Left ventricle myocardium superior (tissue), 1 donor: Measurements from ENCODE around the gene MCU. TPM values are rescaled to one million over a fixed set of nuclear protein-coding genes. Genes with fewer than 3 reads are reported as not detected.

Experiments used
- microRNA-seq: library from miRNA; unstranded; fragments of <30 nt; microRNA quantifications from one replicate; pipeline ENCODE4 v1.2.0, GENCODE V29; 2020; ENCODE audit warnings: borderline number of aligned reads
- total RNA-seq: library from RNA; stranded (reverse); fragmentation: NEBNext Ultra II Directional; extraction: Animal tissue kit (Norgen Biotek cat#: 25700); gene quantifications from one replicate; pipeline ENCODE4 v1.2.1, GENCODE V29; 2021
- donor health status: DM: no; HTN: yes; CAD: no; lungs with severe emphysema.

Gene MCU
- total RNA-seq, 1 donor from 2014 or later: 15.6 TPM

Small RNA genes within 50 kb of the gene (microRNA-seq; reads per million reads assigned to microRNA genes)
- not detected for gene MIR4676

Other genes with a start within 250 kb of the MCU start
- gene MICU1, start 66.1 kb upstream of the MCU start, total RNA-seq: 37.6 TPM
- gene OIT3, start 201.6 kb downstream of the MCU start, total RNA-seq: not detected